Parathyroid adenoma (tissue), 2 donors: Measurements from ENCODE around the gene KLF16.

Experiments
- H2AFZ ChIP-seq: fragments of 300-600 bp; sonication (generic); one replicate; pipeline ENCODE4 v1.7.0; 2017; ENCODE audit warnings: antibody characterized with exemption, mild to moderate bottlenecking
- H3K27ac ChIP-seq: fragments of 300-600 bp; sonication (generic); one replicate; pipeline ENCODE4 v1.7.0; 2017
- H3K27me3 ChIP-seq: fragments of 300-600 bp; sonication (generic); one replicate; pipeline ENCODE4 v1.7.0; 2017; ENCODE audit warnings: low read length; ENCODE audit not compliant: control insufficient read depth, insufficient read depth
- H3K36me3 ChIP-seq: fragments of 300-600 bp; sonication (generic); one replicate; pipeline ENCODE4 v1.7.0; 2017; ENCODE audit warnings: low read length; ENCODE audit not compliant: control insufficient read depth, insufficient read depth
- H3K4me1 ChIP-seq: fragments of 300-600 bp; sonication (generic); one replicate; pipeline ENCODE4 v1.7.0; 2017; ENCODE audit warnings: control low read depth
- H3K4me2 ChIP-seq: fragments of 300-600 bp; sonication (generic); one replicate; pipeline ENCODE4 v1.7.0; 2017; ENCODE audit warnings: low read length
- H3K4me3 ChIP-seq: fragments of 300-600 bp; sonication (generic); one replicate; pipeline ENCODE4 v1.7.0; 2017; ENCODE audit warnings: low read depth, low read length
- H3K79me2 ChIP-seq: fragments of 300-600 bp; sonication (generic); one replicate; pipeline ENCODE4 v1.7.0; 2017; ENCODE audit warnings: control low read depth
- H3K9ac ChIP-seq: fragments of 300-600 bp; sonication (generic); one replicate; pipeline ENCODE4 v1.7.0; 2017; ENCODE audit warnings: mild to moderate bottlenecking
- H3K9me3 ChIP-seq: fragments of 300-600 bp; sonication (generic); one replicate; pipeline ENCODE4 v1.7.0; 2017; ENCODE audit warnings: low read length; ENCODE audit not compliant: control insufficient read depth
- CTCF ChIP-seq: fragments of 300-600 bp; sonication (generic); IDR thresholded peaks from one replicate; pipeline ENCODE4 v1.7.0; 2017; ENCODE audit warnings: antibody characterized with exemption, mild to moderate bottlenecking
- donor health status: primary hyperparathyroidism.

The KLF16 gene

GRCh38 chr19:1848399-1849131 is 14.8 kb downstream of the KLF16 start, which contains the start of gene REXO1:
Gene REXO1 (minus strand): TSS chr19:1848483. CDS start chr19:1848358, 125 bp downstream.
- no peaks in the 10 kb centered on the region for H3K27me3 ChIP-seq
- H3K36me3 ChIP-seq, result no peaks in the 10 kb centered on the region
- peak within 1 kb of the TSS; percentile 91 for H3K4me2 ChIP-seq
- peak within 1 kb of the TSS; percentile 89 for H3K4me3 ChIP-seq
- H3K9ac ChIP-seq, result peak within 1 kb of the TSS; percentile 100
- peak within 1 kb of the TSS; percentile 99 for H2AFZ ChIP-seq
- peak; percentile 98 for TF ChIP-seq CTCF
- H3K9me3 ChIP-seq, result no peaks in the 10 kb centered on the region
- peak within 1 kb of the TSS; percentile 100 for H3K27ac ChIP-seq
- H3K79me2 ChIP-seq, result peaks cover 45% of the 10 kb centered on the region
- peaks cover 16% of the 10 kb centered on the region for H3K4me1 ChIP-seq

GRCh38 chr19:1847684-1848398 is 15.5 kb downstream of the KLF16 start:
- H3K27ac ChIP-seq, result peak overlapping the region; percentile 100
- H3K4me1 ChIP-seq, result peaks cover 16% of the 10 kb centered on the region
- TF ChIP-seq CTCF, result no peak

GRCh38 chr19:1847348-1847683 is 16.1 kb downstream of the KLF16 start:
- Histone ChIP-seq H3K79me2 (peaks cover 56% of the 10 kb centered on the region), H2AFZ (no peak overlapping the region), H3K27me3 (no peaks in the 10 kb centered on the region), H3K9me3 (no peaks in the 10 kb centered on the region), H3K4me3 (peak overlapping the region; percentile 89), H3K36me3 (no peaks in the 10 kb centered on the region), H3K27ac (no peak overlapping the region), H3K9ac (no peak overlapping the region), H3K4me2 (peak overlapping the region; percentile 82), H3K4me1 (peaks cover 16% of the 10 kb centered on the region)
- no peak for TF ChIP-seq CTCF

More at GRCh38 chr19:1847684-1848398, 15.5 kb downstream of the KLF16 start:
- Histone ChIP-seq H3K9ac (peak overlapping the region; percentile 80), H3K79me2 (peaks cover 52% of the 10 kb centered on the region), H3K4me2 (peak overlapping the region; percentile 82), H2AFZ (peak overlapping the region; percentile 56), H3K4me3 (peak overlapping the region; percentile 89), H3K36me3 (no peaks in the 10 kb centered on the region), H3K27me3 (no peaks in the 10 kb centered on the region), H3K9me3 (no peaks in the 10 kb centered on the region)

- TF ChIP-seq CTCF, result no peak
- no peak overlapping the region for H3K27ac ChIP-seq
- H3K27me3 ChIP-seq, result no peaks in the 10 kb centered on the region
- H3K4me3 ChIP-seq, result peak overlapping the region; percentile 89
- peaks cover 59% of the 10 kb centered on the region for H3K79me2 ChIP-seq
- H3K4me2 ChIP-seq, result peak overlapping the region; percentile 82
- H2AFZ ChIP-seq, result no peak overlapping the region
- peaks cover 16% of the 10 kb centered on the region for H3K4me1 ChIP-seq
- no peaks in the 10 kb centered on the region for H3K9me3 ChIP-seq
- H3K36me3 ChIP-seq, result no peaks in the 10 kb centered on the region
- no peak overlapping the region for H3K9ac ChIP-seq
Measured at GRCh38 chr19:1846517-1847204, 16.7 kb downstream of the KLF16 start.
